ENCODE data around the gene PDE4D. TPM values are rescaled to one million over a fixed set of nuclear protein-coding genes. Genes with fewer than 3 reads are reported as not detected.
"Not testable (repeated sequence)": the region's sequence is repeated elsewhere in the genome, so short reads cannot be mapped to it uniquely, and the experiment has no call there.

PDE4D gene
- total RNA-seq, 1 experiment from 2014 or later = 17.2 TPM

GRCh38 chr5:59423021-59423420 is 470.5 kb downstream of the PDE4D start:
- no peak for DNase-seq (ENCODE audit: low read depth)

- DNase-seq (ENCODE audit: low read depth) = no peak
Observed at GRCh38 chr5:59421986-59422941, 471.3 kb downstream of the PDE4D start.

- peak; percentile 2 for DNase-seq (ENCODE audit: low read depth)
Observed at GRCh38 chr5:59420596-59420995, 472.9 kb downstream of the PDE4D start.

- DNase-seq (ENCODE audit: low read depth) = no peak
Observed at GRCh38 chr5:59418808-59419207, 474.7 kb downstream of the PDE4D start.

- DNase-seq (ENCODE audit: low read depth) = peak; percentile 13
Observed at GRCh38 chr5:59416451-59416850, 477.1 kb downstream of the PDE4D start.

- no peak for DNase-seq (ENCODE audit: low read depth)
Observed at GRCh38 chr5:59416026-59416425, 477.5 kb downstream of the PDE4D start.

- no peak for DNase-seq (ENCODE audit: low read depth)
Observed at GRCh38 chr5:59412428-59412827, 481.1 kb downstream of the PDE4D start.

- not testable (repeated sequence) for DNase-seq (ENCODE audit: low read depth)
Observed at GRCh38 chr5:59408997-59409396, 484.5 kb downstream of the PDE4D start.

- DNase-seq (ENCODE audit: low read depth) = no peak
Observed at GRCh38 chr5:59407967-59408366, 485.6 kb downstream of the PDE4D start.

GRCh38 chr5:59401637-59402036 is 491.9 kb downstream of the PDE4D start:
- DNase-seq (ENCODE audit: low read depth) = no peak

GRCh38 chr5:59394956-59395355 is 498.6 kb downstream of the PDE4D start:
- not testable (repeated sequence) for DNase-seq (ENCODE audit: low read depth)

- no peak for DNase-seq (ENCODE audit: low read depth)
Observed at GRCh38 chr5:59393585-59394420, 499.7 kb downstream of the PDE4D start.

GRCh38 chr5:59391576-59391975 is 501.9 kb downstream of the PDE4D start:
- no peak for DNase-seq (ENCODE audit: low read depth)

- DNase-seq (ENCODE audit: low read depth) = no peak
Observed at GRCh38 chr5:59390989-59391388, 502.5 kb downstream of the PDE4D start.

- DNase-seq (ENCODE audit: low read depth) = peak; percentile 16
Observed at GRCh38 chr5:59390074-59390659, 503.4 kb downstream of the PDE4D start.

GRCh38 chr5:59387127-59387526 is 506.4 kb downstream of the PDE4D start:
- DNase-seq (ENCODE audit: low read depth) = no peak

GRCh38 chr5:59385700-59386099 is 507.8 kb downstream of the PDE4D start:
- no peak for DNase-seq (ENCODE audit: low read depth)

- peak; percentile 94 for DNase-seq (ENCODE audit: low read depth)
Observed at GRCh38 chr5:59380350-59380951, 513.1 kb downstream of the PDE4D start.

- not testable (repeated sequence) for DNase-seq (ENCODE audit: low read depth)
Observed at GRCh38 chr5:59374036-59374435, 519.5 kb downstream of the PDE4D start.

GRCh38 chr5:59371525-59372127 is 521.9 kb downstream of the PDE4D start:
- no peak for DNase-seq (ENCODE audit: low read depth)

- no peak for DNase-seq (ENCODE audit: low read depth)
Observed at GRCh38 chr5:59368951-59369350, 524.6 kb downstream of the PDE4D start.

Measured in RPMI7951 (cell line).